Measurements from ENCODE around the gene ZNF611. TPM values are rescaled to one million over a fixed set of nuclear protein-coding genes. Genes with fewer than 3 reads are reported as not detected.

Gene ZNF611
- total and polyA plus RNA-seq, 2 experiments from 2014 or later: 10.8 to 21.3 TPM

DNA sequence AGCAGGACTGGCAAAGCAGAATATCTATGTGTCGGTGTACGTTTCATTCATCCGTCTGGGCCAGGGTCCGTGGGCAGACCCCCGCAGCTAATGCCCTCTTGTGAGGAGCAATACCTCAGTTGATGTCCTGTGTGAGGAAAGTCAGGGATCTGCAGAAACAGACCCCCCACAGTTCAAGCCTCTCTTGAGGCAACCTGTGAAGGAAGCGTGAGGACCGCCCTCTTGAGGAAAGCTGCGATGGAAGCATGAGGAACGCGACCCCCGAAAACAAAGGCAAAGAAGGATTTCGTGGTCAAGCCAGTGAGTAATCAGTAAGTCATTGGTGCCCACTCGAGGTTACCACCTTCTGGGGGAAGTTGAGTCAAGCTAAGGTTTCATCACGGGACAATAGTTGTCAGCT lies 75.8 kb downstream of the ZNF611 start:
- Histone ChIP-seq H3K27ac (no peak overlapping the region), H3K9me2 (replicated peaks; ENCODE audit: insufficient read depth) (no peaks in the 10 kb centered on the region), H4K20me1 (ENCODE audit: insufficient read depth, poor library complexity, severe bottlenecking) (no peaks in the 10 kb centered on the region), H3K36me3 (replicated peaks; ENCODE audit: insufficient read depth, low read depth) (no peaks in the 10 kb centered on the region), H2AFZ (no peak overlapping the region), H3K4me1 (ENCODE audit: insufficient read depth) (no peaks in the 10 kb centered on the region), H3K79me2 (peaks cover 12% of the 10 kb centered on the region), H3K4me3 (no peak overlapping the region), H3K4me2 (no peak overlapping the region), H3K27me3 (no peaks in the 10 kb centered on the region), H3K9me3 (ENCODE audit: low read depth) (no peaks in the 10 kb centered on the region)
- no peak for DNase-seq (ENCODE audit: low spot score)
- WGBS (ENCODE audit: low lambda C conversion rate, missing lambda C conversion rate): 72% methylated on average over 14 of the region's 14 CpGs
- TF ChIP-seq EZH2 (IDR thresholded peaks at IDR 0.05; ENCODE audit: borderline replicate concordance): no peak
- TF ChIP-seq EZH2phosphoT487 (IDR thresholded peaks at IDR 0.05; ENCODE audit: low read depth, severe bottlenecking, unreplicated experiment): no peak
- TF ChIP-seq, protein P1, sequence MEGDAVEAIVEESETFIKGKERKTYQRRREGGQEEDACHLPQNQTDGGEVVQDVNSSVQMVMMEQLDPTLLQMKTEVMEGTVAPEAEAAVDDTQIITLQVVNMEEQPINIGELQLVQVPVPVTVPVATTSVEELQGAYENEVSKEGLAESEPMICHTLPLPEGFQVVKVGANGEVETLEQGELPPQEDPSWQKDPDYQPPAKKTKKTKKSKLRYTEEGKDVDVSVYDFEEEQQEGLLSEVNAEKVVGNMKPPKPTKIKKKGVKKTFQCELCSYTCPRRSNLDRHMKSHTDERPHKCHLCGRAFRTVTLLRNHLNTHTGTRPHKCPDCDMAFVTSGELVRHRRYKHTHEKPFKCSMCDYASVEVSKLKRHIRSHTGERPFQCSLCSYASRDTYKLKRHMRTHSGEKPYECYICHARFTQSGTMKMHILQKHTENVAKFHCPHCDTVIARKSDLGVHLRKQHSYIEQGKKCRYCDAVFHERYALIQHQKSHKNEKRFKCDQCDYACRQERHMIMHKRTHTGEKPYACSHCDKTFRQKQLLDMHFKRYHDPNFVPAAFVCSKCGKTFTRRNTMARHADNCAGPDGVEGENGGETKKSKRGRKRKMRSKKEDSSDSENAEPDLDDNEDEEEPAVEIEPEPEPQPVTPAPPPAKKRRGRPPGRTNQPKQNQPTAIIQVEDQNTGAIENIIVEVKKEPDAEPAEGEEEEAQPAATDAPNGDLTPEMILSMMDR (IDR thresholded peaks at IDR 0.05; ENCODE audit: poor library complexity): no peak

DNA sequence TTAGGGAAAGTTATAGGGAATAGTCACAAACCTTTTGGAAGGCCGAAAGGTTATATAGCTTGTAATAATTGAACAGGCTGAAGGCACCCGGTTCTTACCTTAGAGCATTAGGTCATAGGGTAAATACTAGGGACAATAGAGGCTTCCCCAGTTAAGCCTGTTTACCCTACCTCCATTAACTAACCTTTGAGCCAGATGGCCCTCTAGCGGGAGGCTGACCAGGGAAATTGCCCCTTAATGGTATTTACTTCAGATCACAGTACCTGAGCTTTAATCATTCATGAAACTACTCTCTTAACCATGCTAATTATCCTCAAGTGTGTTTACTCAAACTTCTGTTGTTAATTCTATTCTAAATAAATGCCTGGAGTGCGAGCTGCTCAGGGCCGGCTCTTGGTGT lies 76.2 kb downstream of the ZNF611 start:
- H3K79me2 ChIP-seq: peaks cover 8% of the 10 kb centered on the region
- H3K4me1 ChIP-seq (ENCODE audit: insufficient read depth): no peaks in the 10 kb centered on the region
- H3K4me3 ChIP-seq: no peak overlapping the region
- no peaks in the 10 kb centered on the region for H3K27me3 ChIP-seq
- no peaks in the 10 kb centered on the region for H4K20me1 ChIP-seq (ENCODE audit: insufficient read depth, poor library complexity, severe bottlenecking)
- H3K9me3 ChIP-seq (ENCODE audit: low read depth): no peaks in the 10 kb centered on the region
- H3K36me3 ChIP-seq (replicated peaks; ENCODE audit: insufficient read depth, low read depth): no peaks in the 10 kb centered on the region
- H3K27ac ChIP-seq: peak overlapping the region; percentile 39
- peak; percentile 61 for DNase-seq (ENCODE audit: low spot score)
- H3K9me2 ChIP-seq (replicated peaks; ENCODE audit: insufficient read depth): no peaks in the 10 kb centered on the region
- no peak overlapping the region for H3K4me2 ChIP-seq
- H2AFZ ChIP-seq: no peak overlapping the region
- TF ChIP-seq EZH2 (IDR thresholded peaks at IDR 0.05; ENCODE audit: borderline replicate concordance): no peak
- 48% methylated on average over 5 of the region's 5 CpGs for WGBS (ENCODE audit: low lambda C conversion rate, missing lambda C conversion rate)

DNA sequence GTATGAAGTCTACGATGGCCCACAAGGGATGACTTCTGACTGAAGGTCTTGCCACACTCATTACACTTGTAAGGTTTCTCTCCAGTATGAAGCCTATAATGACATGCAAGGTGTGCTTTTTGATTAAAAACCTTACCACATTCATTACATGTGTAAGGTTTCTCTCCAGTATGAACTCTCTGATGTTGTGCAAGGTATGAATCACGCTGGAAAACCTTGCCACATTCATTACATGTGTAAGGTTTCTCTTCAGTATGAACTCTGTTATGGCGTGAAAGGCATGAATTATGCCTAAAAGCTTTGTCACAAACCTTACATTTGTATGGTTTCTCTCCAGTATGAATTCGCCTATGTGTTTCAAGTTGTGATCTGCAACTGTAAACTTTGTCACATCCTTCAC lies 81.7 kb downstream of the ZNF611 start:
- WGBS (ENCODE audit: low lambda C conversion rate, missing lambda C conversion rate): 99% methylated on average over 4 of the region's 4 CpGs
- TF ChIP-seq, protein P1 (IDR thresholded peaks at IDR 0.05; ENCODE audit: poor library complexity): no peak
- no peak for TF ChIP-seq EZH2 (IDR thresholded peaks at IDR 0.05; ENCODE audit: borderline replicate concordance)
- no peak for TF ChIP-seq EZH2phosphoT487 (IDR thresholded peaks at IDR 0.05; ENCODE audit: low read depth, severe bottlenecking, unreplicated experiment)

More for the DNA sequence above, 81.7 kb downstream of the ZNF611 start:
- no peaks in the 10 kb centered on the region for H3K4me1 ChIP-seq (ENCODE audit: insufficient read depth)
- DNase-seq (ENCODE audit: low spot score): no peak
- H3K79me2 ChIP-seq: peaks cover 3% of the 10 kb centered on the region
- H3K36me3 ChIP-seq (replicated peaks; ENCODE audit: insufficient read depth, low read depth): no peaks in the 10 kb centered on the region
- no peaks in the 10 kb centered on the region for H4K20me1 ChIP-seq (ENCODE audit: insufficient read depth, poor library complexity, severe bottlenecking)
- H3K27ac ChIP-seq: no peak overlapping the region
- H3K9me2 ChIP-seq (replicated peaks; ENCODE audit: insufficient read depth): no peaks in the 10 kb centered on the region
- no peaks in the 10 kb centered on the region for H3K27me3 ChIP-seq
- no peak overlapping the region for H3K4me2 ChIP-seq
- no peak overlapping the region for H3K4me3 ChIP-seq
- H2AFZ ChIP-seq: no peak overlapping the region
- no peaks in the 10 kb centered on the region for H3K9me3 ChIP-seq (ENCODE audit: low read depth)

Other genes starting within 250 kb of the ZNF611 start
- gene ZNF808, start 207.4 kb downstream of the ZNF611 start, total RNA-seq: 15.7 and 25.7 TPM in 2 replicates
- gene ZNF808, start 207.4 kb downstream of the ZNF611 start, polyA plus RNA-seq: 2.2 and 2.7 TPM in 2 replicates
- gene ZNF701, start 164.8 kb downstream of the ZNF611 start, total RNA-seq: 15.2 TPM in 2 replicates
- 5.3 and 9.3 TPM in 2 replicates for gene ZNF701, start 164.8 kb downstream of the ZNF611 start, polyA plus RNA-seq
- 48.6 and 55.8 TPM in 2 replicates for gene ZNF83, start 96.7 kb downstream of the ZNF611 start, total RNA-seq
- 32.6 and 42.9 TPM in 2 replicates for gene ZNF83, start 96.7 kb downstream of the ZNF611 start, polyA plus RNA-seq
- 7.7 and 12.5 TPM in 2 replicates for gene ZNF600, start 51.7 kb upstream of the ZNF611 start, total RNA-seq
- gene ZNF600, start 51.7 kb upstream of the ZNF611 start, polyA plus RNA-seq: 14.6 and 16.9 TPM in 2 replicates
- gene ZNF28, start 86.6 kb upstream of the ZNF611 start, total RNA-seq: 19.3 and 22.4 TPM in 2 replicates
- 13.3 and 17.4 TPM in 2 replicates for gene ZNF28, start 86.6 kb upstream of the ZNF611 start, polyA plus RNA-seq
- gene ZNF468, start 122.6 kb upstream of the ZNF611 start, total RNA-seq: 37.2 and 43.6 TPM in 2 replicates
- 14.0 and 19.9 TPM in 2 replicates for gene ZNF468, start 122.6 kb upstream of the ZNF611 start, polyA plus RNA-seq
- gene ZNF320, start 162.6 kb upstream of the ZNF611 start, total RNA-seq: 18.3 and 35.0 TPM in 2 replicates
- 5.6 and 15.2 TPM in 2 replicates for gene ZNF320, start 162.6 kb upstream of the ZNF611 start, polyA plus RNA-seq
- gene ZNF888, start 188.4 kb upstream of the ZNF611 start, total RNA-seq: 5.5 and 9.3 TPM in 2 replicates
- gene ZNF888, start 188.4 kb upstream of the ZNF611 start, polyA plus RNA-seq: 1.2 and 4.8 TPM in 2 replicates
- 10.7 and 18.5 TPM in 2 replicates for gene ZNF816, start 227.8 kb upstream of the ZNF611 start, total RNA-seq
- 5.1 and 6.3 TPM in 2 replicates for gene ZNF816, start 227.8 kb upstream of the ZNF611 start, polyA plus RNA-seq

Data from hepatocyte (in vitro differentiated cells).